Measurements from ENCODE around the gene ZAR1L.
"Not testable (repeated sequence)": the region's sequence is repeated elsewhere in the genome, so short reads cannot be mapped to it uniquely, and the experiment has no call there.

- TF ChIP-seq POLR2AphosphoS5, CTCF (IDR thresholded peaks at IDR 0.05): not testable (repeated sequence)
Measured at GRCh38 chr13:32350839-32351441, 35.8 kb upstream of the ZAR1L start.

Data from transverse colon (tissue), 4 donors.